ENCODE results near the gene TMEM151B. TPM values are rescaled to one million over a fixed set of nuclear protein-coding genes. Genes with fewer than 3 reads are reported as not detected.

TMEM151B gene
- total and polyA plus RNA-seq, 10 of the 15 experiments (the other 5 are each of a cell fraction or from before 2014, with no cell fraction given) = 0.01 to 0.19 (median 0.05) TPM; not detected in 6

DNA sequence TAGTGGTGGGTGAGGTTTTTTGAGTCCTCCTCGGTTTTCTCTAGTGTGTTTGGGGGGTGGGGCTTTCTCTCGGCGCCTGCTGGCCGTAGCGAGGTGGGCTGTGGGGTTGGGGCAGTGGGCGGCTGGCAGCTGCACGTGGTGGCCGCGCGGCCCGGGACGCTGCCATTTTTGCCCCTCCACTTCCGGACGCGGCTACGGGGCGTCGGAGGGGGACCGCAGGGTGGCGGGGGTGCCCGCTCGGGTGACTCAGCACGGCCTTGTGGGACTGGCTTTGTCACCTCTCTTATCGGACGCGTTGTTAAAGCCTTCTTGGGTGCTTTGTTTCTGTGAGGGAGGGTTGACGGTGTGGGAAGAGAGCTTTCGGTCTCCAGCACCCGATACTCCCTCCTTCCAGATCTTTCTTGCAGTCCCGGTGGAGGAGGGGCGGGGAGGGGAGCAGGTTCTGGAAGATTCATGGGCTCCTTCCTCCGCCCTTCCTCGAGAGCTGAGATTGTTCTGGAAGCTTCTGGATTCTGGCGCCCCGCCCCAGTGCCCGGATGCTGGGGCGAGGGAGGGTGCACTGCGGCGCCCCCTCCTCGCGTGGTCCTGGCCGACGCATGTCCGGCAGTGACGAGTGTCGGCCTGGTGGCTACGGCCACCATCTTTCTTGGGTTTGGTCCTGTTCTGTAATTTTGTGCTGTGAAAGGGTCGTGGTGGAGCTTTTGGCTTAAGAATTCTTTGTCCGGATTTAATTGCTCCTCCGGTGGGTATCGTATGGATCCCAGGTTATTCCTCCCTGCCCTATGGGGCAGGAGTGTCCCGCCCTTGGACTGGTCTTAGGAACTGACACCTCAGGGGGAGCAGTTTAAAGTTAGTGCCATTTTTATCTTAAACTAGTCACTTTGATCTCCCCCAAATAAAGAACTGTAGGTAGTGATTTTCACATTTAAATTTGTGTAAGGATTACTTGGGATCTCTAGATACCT lies 22.6 kb upstream of the TMEM151B start (continued):
- TF ChIP-seq, protein P1, sequence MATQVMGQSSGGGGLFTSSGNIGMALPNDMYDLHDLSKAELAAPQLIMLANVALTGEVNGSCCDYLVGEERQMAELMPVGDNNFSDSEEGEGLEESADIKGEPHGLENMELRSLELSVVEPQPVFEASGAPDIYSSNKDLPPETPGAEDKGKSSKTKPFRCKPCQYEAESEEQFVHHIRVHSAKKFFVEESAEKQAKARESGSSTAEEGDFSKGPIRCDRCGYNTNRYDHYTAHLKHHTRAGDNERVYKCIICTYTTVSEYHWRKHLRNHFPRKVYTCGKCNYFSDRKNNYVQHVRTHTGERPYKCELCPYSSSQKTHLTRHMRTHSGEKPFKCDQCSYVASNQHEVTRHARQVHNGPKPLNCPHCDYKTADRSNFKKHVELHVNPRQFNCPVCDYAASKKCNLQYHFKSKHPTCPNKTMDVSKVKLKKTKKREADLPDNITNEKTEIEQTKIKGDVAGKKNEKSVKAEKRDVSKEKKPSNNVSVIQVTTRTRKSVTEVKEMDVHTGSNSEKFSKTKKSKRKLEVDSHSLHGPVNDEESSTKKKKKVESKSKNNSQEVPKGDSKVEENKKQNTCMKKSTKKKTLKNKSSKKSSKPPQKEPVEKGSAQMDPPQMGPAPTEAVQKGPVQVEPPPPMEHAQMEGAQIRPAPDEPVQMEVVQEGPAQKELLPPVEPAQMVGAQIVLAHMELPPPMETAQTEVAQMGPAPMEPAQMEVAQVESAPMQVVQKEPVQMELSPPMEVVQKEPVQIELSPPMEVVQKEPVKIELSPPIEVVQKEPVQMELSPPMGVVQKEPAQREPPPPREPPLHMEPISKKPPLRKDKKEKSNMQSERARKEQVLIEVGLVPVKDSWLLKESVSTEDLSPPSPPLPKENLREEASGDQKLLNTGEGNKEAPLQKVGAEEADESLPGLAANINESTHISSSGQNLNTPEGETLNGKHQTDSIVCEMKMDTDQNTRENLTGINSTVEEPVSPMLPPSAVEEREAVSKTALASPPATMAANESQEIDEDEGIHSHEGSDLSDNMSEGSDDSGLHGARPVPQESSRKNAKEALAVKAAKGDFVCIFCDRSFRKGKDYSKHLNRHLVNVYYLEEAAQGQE (IDR thresholded peaks at IDR 0.05; ENCODE audit: low read depth, low read length) = no peak
- TF ChIP-seq RB1 (IDR thresholded peaks at IDR 0.05; ENCODE audit: borderline replicate concordance) (no peak), PML (IDR thresholded peaks at IDR 0.05; ENCODE audit: low read length) (0 out of 2 replicates have a peak, but pooled peaks have one; percentile 49), EP300 (IDR thresholded peaks at IDR 0.05; ENCODE audit: borderline replicate concordance in 1 of 2, control insufficient read depth in 1 of 2, low read depth in 2 of 2, low read length in 2 of 2) (peak in 1 of 2 experiments; percentile 71; a peak in 1 of 4 replicates), FOXM1 (IDR thresholded peaks at IDR 0.05; ENCODE audit: low read depth, low read length) (no peak; the same call in 1 of the 2 replicates), ZNF24 (IDR thresholded peaks at IDR 0.05) (no peak), KAT2A (conservative IDR thresholded peaks at IDR 0.05; ENCODE audit: control insufficient read depth, low read depth, low read length) (no peak), TAF1 (IDR thresholded peaks at IDR 0.05; ENCODE audit: borderline replicate concordance, low read depth, low read length) (no peak), LARP7 (IDR thresholded peaks at IDR 0.05) (peak; percentile 35; the same call in 1 of the 2 replicates), ELK1 (IDR thresholded peaks at IDR 0.05; ENCODE audit: low read depth, low read length) (peak; percentile 67; the same call in 1 of the 2 replicates), CUX1 (IDR thresholded peaks at IDR 0.05; ENCODE audit: insufficient replicate concordance, low read depth, low read length) (no peak), CHD4 (IDR thresholded peaks at IDR 0.05) (no peak), TARDBP (IDR thresholded peaks at IDR 0.05; ENCODE audit: borderline replicate concordance) (no peak), MEF2B (IDR thresholded peaks at IDR 0.05; ENCODE audit: partially characterized antibody, poor library complexity, severe bottlenecking) (no peak), WRNIP1 (IDR thresholded peaks at IDR 0.05; ENCODE audit: borderline replicate concordance, low read depth, low read length) (no peak), MEF2A (IDR thresholded peaks at IDR 0.05; ENCODE audit: insufficient read depth, low read depth, low read length) (no peak), ASH2L (IDR thresholded peaks at IDR 0.05; ENCODE audit: borderline replicate concordance, low read depth) (no peak), JUNB (IDR thresholded peaks at IDR 0.05) (no peak), RCOR1 (conservative IDR thresholded peaks at IDR 0.05; ENCODE audit: low read depth, low read length) (no peak), EED (IDR thresholded peaks at IDR 0.05; ENCODE audit: low read depth) (no peak; the same call in 1 of the 2 replicates)

Data from GM12878 (cell line).